Measurements from ENCODE around the gene GRID1.

GRID1 gene

DNA sequence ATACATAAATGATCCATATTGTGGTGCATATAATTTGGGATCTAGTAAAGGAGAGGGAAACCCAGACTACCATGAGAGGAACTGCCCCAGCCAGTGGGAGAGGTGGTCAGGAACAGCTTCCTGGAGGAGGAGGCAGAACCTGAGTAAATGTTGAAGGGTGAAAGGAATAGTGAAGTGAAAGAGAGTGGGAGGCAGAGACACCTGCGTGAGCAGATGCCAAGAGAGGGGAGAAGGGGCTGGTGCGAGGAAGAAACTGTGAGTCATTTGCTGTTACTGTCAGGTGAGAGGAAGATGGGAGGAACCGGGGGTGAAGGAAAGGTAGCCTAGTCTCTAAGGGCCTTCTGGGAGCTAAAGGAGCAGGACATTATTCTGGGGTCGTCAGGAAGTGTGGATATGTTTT, 294.8 kb downstream of the GRID1 start:
- DNase-seq: no peak

DNA sequence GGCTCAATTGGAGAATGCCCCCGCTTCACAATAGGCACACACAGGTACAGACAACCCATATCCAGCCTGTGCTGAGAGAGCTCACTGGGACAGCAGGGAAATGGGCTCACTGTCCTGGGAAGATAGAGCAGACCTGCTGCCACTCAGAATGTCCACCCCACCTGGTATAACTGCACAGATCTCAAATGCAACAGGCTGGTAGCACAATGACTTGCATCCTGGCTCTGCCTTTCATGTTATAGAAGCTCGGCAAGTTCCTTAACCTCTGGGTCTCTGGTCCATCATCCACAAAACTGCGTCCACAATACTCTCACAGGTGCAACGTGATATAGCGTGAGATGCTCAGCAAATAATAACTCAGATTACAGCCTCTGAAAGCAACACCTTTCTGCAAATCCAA, 295.4 kb downstream of the GRID1 start:
- no peak for DNase-seq

DNA sequence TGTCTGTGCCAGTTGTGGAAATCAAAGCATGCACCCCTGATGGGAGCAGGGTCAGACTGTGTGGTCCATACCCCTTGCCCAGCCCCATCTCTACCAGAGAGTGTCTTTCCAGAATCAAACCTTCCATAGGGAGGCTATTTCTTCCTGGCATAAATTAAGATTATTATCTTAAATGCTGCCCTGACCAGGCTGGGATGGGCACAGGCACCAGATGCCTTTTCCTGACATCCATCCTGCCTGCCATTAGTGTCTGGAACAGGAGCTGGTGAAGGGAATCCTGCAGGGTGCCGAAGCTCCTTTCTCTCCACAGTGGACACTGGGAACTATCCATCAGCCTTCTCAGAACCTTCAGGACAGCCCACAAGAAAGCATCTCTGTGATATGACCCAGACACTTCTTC, 296.3 kb downstream of the GRID1 start:
- no peak for DNase-seq

DNA sequence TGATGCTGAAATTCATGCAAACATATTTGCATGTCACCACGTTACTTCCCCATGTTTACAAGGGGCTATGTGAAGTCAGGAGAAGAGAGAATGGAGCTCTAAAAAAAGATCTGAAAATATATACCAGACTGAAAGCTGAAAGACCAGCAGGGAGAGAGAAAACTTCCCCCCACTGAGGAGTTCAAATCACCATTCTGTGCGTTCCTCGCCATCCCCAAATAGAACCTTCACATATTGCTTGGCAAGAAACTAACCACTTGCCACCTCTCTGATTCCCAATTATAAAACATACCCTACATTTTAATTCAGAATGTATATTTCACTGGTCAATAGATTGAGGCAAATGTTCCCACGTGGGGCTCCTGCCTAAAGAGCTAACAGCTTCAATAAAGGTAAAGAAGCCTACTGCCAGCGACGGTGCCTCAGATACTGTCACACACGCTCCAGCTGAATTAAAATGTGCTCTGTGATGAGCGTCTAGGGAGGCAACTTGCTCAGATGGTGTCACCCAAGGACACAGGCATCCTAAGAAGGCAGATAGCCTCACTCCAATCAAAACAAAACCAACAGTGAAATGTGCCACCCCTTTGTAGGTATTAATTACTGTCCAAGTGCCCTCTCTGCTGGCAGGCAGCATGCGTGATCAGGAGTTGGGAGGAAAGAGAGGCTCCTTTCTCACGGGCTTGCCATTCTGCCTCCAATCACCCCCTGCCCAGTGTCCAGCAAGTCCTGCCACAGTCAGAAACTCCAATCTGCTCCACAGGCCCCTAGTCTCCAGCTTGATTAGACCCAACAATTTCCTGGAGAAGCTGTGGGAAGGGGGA, 298.2 kb downstream of the GRID1 start:
- no peak for DNase-seq

DNA sequence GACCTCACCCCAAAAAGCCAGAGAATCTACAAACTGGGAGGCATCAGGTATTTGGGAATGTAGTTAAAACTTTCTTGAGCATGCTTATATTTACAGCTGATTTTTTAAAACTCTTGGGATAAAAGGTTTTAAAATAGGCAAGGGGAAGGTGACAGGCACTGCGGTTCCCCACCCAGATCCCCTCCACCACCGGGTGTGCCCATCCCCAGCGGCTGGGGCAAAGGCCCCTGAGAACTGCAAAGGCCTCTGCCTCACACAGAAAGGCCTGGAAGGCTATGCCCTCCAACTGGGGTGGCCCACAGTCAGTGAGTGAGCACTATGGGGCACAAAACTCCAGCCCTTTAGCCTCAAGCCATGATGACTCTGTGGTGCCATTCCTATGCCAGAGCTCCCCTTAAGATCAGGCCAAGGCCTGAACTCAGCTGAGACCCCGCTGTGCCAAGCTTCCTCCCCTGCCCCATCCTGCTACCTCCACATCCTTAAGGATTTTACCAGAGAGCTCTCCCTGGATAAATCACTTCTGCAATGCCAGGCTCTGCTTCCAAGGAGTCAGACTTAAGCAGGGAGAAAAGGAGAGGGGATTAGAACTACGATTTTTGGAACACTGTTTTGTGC, 299.1 kb downstream of the GRID1 start:
- DNase-seq: no peak

DNA sequence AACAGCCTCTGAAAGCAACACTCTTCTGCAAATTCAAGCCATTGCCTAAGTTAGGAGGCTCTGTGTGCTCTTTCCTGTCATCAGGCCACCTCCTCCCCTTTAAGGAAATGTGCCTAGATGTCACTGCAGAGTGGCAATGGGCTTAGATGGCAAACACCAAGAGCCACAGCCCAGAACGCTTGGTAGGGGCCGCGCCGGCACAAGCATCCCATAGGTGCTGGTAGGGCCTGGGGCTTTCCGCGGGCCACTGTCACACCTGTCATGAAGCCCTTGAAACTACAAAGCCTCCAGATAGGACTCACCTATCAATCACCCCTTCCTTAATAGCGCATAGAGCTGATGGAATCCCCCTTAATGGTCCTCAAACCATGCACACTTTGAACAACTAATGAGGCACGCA, 299.9 kb downstream of the GRID1 start:
- no peak for DNase-seq

DNA sequence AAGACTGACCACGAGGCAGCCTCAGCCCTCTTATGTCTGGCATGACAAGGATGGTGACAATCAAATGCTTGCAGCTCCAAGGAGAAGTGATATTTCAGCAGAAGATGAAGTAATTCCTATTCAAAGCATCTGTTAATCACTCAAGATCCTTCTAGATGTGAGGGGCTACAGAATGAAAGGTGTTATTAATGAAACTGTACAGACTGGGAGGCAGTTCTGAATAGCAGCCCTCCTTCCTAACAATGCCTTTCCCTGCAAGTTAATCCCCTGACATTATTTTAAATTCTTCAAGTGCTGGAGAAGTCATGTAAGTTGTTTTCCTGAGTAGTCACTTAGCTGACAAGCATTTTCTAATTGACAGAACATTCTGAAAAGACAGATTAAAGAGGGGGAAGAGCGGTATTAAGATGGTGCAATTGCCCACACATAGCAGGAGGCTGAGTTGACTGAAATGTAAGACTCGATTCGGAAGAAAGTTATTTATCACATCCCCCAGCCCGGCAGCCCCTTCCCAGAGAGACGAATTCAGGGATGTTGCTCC, 300.8 kb downstream of the GRID1 start:
- DNase-seq: no peak

DNA sequence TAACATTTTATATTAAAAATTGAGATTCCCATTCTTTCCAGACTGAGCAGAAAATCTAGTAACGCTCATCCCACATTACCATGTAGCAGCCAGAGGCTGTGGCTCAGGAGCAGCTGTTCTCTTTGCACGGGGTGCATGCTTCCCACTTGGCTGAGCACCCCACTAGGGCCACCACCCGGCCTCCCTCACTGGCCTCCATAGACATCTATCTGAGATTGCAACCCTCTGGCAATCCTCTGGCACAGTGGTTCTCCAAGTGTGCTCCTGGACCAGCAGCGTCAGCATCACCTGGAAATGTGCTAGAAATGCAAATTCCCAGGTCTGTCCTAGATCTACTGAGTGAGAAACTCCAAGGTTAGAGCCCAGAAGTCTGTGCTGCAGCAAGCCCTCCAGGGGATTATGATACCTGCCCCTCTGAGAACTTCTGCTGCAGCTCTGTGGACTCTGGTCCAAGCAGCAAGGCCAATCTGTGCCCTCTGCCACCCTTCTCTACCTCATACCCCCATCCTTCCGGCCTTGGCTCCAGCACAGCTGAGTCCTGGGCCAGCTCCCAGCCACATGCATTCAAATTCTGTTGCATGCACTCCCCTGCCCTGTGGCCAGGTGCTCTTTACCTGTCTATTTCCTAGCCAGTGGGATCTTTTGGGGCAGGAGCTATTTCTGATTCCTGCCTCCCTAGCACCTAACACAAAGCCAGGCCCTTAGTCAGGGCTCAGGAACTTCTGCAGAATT, 301.5 kb downstream of the GRID1 start:
- no peak for DNase-seq

DNA sequence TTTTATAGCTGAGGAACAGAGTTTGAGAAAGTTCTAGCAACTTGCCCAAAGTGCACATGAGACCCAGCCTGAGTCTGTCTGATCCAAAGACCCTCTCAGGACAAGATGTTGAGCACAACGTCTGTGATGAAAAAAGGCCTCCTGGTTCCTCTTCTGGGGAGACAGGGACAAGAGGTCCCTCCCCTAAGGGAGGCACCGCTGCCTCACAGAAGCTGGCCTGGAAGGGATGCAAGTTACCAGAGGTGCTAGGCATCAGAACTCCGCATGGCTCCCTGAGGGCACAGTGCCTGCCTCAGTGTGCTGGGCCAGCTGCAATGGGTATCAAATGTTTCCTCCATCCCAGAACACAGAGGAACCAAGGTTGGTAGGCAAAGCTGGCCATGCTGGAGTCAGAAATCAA, 302.4 kb downstream of the GRID1 start:
- no peak for DNase-seq

DNA sequence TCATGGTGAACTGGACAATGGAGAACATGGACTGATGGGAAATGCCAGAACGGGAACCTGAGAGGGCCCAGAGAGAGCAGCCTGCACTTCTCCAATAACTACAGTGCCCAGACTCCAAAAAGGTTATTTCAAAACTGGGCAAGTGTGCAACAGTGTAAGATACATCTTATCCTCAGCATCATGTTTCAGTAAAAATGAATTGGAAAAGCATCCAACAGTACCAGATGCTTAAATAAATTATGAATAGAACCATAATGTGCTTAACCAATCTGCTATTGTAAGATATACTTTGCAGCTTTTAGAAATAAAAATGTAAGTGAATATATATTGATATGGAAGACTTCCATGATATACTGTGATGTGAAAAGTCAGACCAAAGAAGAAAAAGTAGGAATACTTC, 303.3 kb downstream of the GRID1 start:
- no peak for DNase-seq

DNA sequence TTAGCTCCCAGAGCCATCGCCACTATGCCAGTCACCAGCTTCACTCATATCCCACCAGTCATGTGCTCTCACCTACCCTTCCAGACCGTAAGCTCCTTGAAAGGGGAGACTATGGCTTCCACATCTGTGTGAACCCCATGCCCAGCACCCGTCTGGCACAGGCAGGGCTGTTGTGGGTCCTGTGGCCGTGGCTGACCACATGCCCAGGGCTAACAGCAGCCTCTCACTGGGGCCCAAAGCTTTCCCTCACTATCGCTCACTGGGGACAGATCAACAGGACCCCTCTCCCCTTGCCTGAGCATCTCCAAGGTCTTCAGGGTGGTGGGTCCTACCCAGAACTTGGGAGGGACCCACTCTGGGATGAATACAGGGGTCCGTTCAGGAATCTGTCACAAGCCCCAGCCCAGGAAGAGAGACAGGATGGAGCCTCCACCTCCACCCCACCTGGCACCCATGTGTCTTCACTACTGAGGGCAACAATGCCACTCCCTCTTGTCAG, 303.9 kb downstream of the GRID1 start:
- no peak for DNase-seq

DNA sequence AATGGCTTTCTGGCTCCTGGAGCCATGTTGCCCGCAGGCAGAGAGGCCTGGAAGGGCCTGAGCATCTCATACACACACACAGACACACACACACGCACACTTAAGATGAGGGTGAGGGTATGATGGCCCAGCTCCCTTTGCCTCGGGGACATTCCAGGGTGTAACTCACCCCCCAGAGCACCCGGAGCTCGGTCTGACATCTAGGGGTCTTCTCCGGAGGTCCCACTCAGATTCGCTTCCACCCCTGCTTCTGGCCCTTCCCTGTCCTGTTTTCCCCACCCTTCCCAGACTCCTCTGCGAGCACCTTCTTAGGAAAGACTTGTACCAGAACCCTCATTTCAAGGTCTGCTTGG, 304.4 kb downstream of the GRID1 start:
- no peak for DNase-seq

DNA sequence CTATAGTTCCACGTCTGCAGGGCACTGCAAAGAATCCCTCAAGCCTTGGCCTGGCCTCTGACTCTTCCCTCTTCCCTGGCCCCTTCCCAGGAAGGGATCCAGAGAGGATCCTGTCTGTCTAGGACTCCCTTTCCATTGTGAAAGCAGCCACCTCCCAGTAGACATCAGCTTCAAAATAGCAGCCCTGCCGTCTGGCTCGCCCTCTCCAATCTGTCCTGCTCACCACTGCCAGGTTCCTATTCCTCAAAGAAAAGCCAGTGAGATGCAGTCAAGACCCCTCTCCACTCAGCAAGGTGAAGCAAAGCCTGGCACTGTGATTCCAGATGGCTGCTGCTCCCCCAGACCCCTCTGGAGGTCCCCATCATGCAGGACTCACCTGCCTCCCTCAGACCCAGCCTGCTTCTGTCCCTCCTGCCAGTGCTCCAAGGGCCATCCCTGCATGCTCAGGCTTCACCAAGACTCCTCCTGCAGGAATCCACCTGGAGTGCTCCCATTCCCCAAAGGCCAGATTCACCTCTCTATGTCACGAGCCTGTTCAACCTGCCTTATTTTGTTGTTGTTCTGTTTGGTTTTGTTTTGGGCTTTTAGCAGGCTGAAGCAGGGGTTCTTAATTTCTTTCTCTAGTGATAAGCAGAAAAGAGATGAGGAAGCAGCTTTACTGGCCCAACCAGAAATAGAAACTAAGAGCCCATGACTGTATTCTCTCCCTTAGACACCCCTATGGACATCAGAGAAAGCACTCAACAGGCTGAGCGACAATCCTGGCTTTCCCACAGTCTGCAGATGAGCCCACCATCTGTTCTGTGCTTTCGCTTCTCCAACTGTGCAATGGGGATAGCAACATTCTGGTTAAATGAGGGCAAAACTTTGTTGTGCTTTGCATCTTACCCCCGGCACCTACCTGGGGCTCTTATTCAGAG, 305.1 kb downstream of the GRID1 start:
- DNase-seq: no peak

DNA sequence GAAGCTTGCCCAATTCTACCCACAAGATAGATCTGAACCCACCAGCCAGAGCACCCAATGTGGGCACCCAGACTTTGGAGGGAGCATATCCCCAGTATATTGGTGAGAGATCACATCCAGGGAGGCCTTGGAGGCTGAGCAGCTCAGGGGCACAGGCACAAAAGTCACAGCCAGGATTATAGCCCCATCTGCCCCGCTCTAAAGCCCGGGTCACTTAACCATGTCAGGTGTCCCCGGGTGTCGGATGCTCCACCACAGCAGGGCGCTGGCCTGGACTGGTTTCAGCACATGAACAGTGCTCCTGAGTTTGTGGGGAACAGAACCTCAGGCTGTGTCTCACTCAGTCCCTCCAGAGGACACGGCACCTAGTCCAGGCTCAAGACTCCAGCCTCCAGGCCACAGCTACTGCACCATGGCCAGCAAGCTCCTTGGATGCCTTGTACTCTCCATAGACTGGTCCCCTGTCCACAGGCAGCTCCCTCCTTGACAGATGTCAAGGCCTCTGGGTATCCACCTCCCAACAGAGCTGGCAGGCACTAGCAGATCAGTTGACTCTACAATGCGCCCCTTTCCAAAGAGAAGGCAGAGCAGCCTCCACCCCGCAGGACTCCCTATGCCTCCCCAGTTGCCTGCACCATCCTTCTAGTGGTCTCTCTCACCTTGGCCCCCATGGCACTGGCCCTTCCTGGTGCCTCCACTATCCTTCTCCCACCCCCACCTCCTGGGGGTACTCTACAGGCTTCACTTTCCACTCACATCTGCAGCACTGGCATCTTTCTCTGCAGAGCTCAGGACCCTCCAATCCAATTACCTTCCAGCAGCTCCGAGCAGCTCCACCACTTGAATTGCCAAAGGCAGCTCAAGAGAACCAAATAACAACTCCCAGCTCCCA, 306.0 kb downstream of the GRID1 start:
- no peak for DNase-seq

DNA sequence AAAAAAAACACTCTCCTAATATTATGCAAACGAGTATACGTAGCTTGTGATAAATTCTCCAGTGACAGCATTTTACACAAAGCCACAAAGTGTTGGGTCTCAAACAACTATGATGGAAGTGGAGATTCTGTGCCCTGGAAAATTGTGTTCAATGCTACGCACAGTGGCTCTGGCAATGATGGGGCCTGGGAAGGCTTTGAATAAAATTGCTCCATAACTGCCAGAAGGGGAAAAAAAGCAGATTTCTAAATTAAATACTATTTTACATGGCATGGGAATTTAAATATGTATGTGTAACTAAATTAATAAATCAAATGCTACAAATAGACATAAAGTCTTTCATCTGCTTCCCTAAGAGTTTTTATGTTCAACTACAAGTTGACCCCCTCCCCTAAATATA, 306.7 kb downstream of the GRID1 start:
- no peak for DNase-seq

DNA sequence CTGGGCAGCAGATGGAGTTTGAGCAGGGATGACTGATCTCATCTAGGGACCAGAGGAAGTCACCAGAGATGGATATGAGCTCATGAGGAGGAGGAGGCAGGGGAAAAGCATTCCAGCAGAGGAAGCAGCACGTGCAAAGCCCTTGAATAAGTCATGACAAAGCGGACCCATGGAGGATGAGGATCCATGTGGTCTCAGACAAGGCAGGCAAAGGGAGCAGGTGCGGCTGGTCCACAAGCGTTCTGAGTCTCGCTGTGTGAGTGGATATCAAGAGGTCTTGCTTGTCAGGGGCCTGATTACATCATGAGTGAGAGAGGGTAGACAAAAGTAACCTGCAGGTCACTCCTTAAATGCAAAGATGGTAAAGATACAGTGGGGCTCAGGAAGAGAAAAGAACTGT, 307.6 kb downstream of the GRID1 start:
- no peak for DNase-seq

DNA sequence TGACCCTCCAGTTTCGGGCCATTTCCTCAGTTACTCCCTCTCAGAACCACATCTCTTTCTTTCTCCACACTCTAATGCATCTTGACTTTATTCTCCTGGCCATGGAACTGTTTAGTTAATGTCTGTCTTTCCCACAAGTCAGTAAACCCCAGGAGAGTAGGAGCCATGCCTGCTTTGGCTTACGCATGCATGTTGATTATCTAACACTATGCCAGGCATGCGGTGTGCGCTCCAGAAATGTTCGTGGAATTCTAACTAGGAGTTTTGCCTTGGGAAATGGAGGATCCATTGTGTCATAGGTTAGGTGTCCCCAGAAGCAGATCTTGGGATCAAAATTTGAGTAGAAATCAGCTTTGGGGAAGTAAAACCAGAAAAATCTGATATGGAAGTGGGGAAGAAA, 308.9 kb downstream of the GRID1 start:
- no peak for DNase-seq

DNA sequence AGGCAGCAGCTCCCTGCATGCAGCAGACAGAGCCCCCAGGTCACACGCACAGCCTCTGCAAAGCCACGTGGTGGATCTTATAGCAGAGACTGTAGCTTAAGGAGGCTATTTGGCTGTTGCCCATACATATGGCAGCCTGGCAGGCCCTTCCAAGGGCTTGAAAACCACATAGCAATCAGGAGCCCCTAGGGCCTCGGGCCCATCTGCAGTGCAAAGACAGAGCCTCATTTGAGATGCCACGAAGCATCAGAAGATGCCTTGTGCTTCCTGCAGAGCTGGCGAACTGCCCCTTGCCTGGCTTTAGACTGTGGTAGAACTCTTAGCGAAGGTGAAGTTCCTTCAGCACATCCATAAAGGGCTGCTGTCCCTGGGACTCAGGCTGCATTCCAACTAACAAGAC, 309.9 kb downstream of the GRID1 start:
- no peak for DNase-seq

DNA sequence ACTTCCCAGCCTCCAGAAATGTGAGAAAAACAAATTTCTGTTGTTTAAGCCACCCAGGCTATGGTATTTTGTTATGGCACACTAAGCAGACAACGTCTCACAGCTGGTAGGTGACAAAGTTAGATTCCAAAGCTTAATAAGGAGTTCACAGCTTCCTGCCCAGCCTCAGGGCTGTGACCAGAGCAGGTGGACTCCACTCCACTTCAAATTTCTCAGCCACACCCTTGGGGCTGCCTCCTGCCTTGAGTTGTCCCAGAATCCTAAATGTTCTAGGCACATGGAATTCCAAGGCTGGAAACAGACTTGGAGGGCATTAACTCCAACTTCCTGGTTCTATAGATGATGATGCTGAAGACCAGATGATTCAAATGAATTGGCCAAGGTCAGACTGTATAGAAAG, 310.7 kb downstream of the GRID1 start:
- DNase-seq: no peak

DNA sequence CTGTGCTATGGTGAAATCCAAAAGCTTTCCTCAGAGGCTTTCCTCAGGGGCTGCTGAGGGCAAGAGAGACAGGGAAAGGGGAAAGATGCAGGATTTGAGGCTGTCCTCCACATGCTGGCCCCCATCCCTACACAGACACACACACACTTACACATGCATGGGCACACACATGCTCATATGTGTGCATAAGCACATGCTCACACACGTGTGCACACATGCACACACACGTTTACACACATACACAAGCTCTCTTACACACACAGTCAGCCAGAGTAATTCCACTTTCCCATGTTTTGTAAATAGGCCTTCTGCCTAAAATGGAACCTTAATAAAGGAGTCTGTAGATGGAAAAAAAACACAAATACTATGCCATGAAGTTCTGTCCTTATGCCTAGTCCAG, 312.9 kb downstream of the GRID1 start:
- no peak for DNase-seq

DNA sequence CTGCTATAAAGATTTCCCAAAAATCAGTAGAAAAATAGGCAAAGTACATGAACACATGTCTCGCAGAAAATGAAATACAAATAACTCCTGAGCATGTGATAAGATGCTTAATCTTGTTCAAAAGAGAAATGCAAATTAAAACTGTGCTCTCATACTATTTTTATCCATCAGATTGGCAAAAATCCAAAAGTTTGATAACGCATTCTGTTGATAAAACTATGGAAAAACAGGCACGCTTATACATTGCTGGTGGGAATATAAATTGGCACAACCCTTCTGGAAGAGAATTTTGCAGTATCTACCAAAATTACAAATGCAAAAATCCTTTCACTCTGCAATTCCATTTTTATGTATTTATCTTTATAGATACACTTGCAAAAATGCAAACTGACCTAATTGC, 315.0 kb downstream of the GRID1 start:
- no peak for DNase-seq

DNA sequence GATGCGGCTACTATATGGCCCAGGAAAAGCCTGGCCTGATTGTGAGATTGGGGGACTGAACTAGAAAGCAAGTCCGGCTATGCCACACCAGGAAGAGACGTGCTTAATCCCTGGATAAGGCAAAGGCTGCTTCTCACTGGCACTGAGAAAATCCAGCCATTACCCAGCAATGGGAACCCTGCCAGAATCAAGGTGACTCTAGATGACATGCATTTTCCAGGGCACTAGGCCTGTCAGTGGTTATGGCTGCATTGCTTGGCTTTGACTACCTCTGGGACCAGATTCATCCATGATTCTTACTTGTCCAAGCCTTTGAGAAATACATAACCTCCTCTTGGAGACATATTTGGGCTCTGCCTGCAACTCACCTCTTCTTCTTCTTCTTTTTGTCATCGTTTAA, 317.2 kb downstream of the GRID1 start:
- no peak for DNase-seq

Measured in NCI-H2107 (cell line).